HEK293 (cell line): Measurements from ENCODE around the gene MBD3L3.
A peak's percentile ranks its signal among the peaks of the same experiment; 100 is the strongest.

ENCODE experiments used
- GLIS1 ChIP-seq: fragments of 450-650 bp; formaldehyde crosslinking; IDR thresholded peaks from 2 replicates; pipeline ENCODE4 v1.5.1; 2016; ENCODE audit warnings: missing biosample characterization, missing genetic modification characterization
- HOXA7 ChIP-seq: sonication (generic); formaldehyde crosslinking; IDR thresholded peaks from 2 replicates; pipeline ENCODE4 v1.8.1; 2022; ENCODE audit warnings: missing genetic modification reagents, borderline replicate concordance
- OSR2 ChIP-seq: fragments of 450-650 bp; formaldehyde crosslinking; IDR thresholded peaks from 2 replicates; pipeline ENCODE4 v1.5.1; 2016; ENCODE audit warnings: missing biosample characterization, missing genetic modification characterization
- SCRT2 ChIP-seq: fragments of 450-650 bp; formaldehyde crosslinking; IDR thresholded peaks from 2 replicates; pipeline ENCODE4 v1.5.1; 2016; ENCODE audit warnings: missing biosample characterization, missing genetic modification characterization
- SP7 ChIP-seq: fragments of 450-650 bp; formaldehyde crosslinking; IDR thresholded peaks from 2 replicates; pipeline ENCODE4 v1.5.1; 2016; ENCODE audit warnings: missing biosample characterization, missing genetic modification characterization
- ZBTB21 ChIP-seq: fragments of 450-650 bp; formaldehyde crosslinking; IDR thresholded peaks from 2 replicates; pipeline ENCODE4 v1.5.1; 2017; ENCODE audit warnings: missing biosample characterization, missing genetic modification characterization
- ZFP69B ChIP-seq: fragments of 450-650 bp; formaldehyde crosslinking; IDR thresholded peaks from 2 replicates; pipeline ENCODE4 v1.5.1; 2016; ENCODE audit warnings: missing biosample characterization, missing genetic modification characterization
- ZIC2 ChIP-seq: fragments of 450-650 bp; formaldehyde crosslinking; IDR thresholded peaks from 2 replicates; pipeline ENCODE4 v1.5.1; 2016; ENCODE audit warnings: missing biosample characterization, missing genetic modification characterization
- ZNF121 ChIP-seq: fragments of 450-650 bp; formaldehyde crosslinking; IDR thresholded peaks from 2 replicates; pipeline ENCODE4 v1.5.1; 2016; ENCODE audit warnings: missing biosample characterization, missing genetic modification characterization
- ZNF133 ChIP-seq: fragments of 450-650 bp; formaldehyde crosslinking; IDR thresholded peaks from 2 replicates; pipeline ENCODE4 v1.5.1; 2016; ENCODE audit warnings: missing biosample characterization, missing genetic modification characterization
- ZNF146 ChIP-seq: fragments of 450-650 bp; formaldehyde crosslinking; IDR thresholded peaks from 2 replicates; pipeline ENCODE4 v1.5.1; 2016; ENCODE audit warnings: missing biosample characterization, missing genetic modification characterization
- ZNF19 ChIP-seq: fragments of 450-650 bp; formaldehyde crosslinking; IDR thresholded peaks from 2 replicates; pipeline ENCODE4; 2016; ENCODE audit warnings: missing biosample characterization, missing genetic modification characterization, low read depth
- ZNF274 ChIP-seq, 2 experiments: fragments of 200-500 bp in 1 of 2; fragments of 450-650 bp in 1 of 2; sonication (Bioruptor generic) in 1 of 2; formaldehyde crosslinking in 1 of 2; IDR thresholded peaks; 2 replicates each; pipeline versions ENCODE4 v1.5.1 to v1.6.1; 2014 to 2016; ENCODE audit warnings: borderline replicate concordance in 1 of 2, inconsistent platforms in 1 of 2, low read length in 1 of 2, missing biosample characterization in 1 of 2, missing genetic modification characterization in 1 of 2
- ZNF335 ChIP-seq: fragments of 450-650 bp; formaldehyde crosslinking; conservative IDR thresholded peaks from 2 replicates; pipeline ENCODE4 v1.5.1; 2016; ENCODE audit warnings: missing biosample characterization, missing genetic modification characterization
- ZNF354C ChIP-seq: fragments of 450-650 bp; formaldehyde crosslinking; IDR thresholded peaks from 2 replicates; pipeline ENCODE4 v1.5.1; 2016; ENCODE audit warnings: missing biosample characterization, missing genetic modification characterization, low read depth, borderline replicate concordance
- ZNF394 ChIP-seq: fragments of 450-650 bp; formaldehyde crosslinking; IDR thresholded peaks from 2 replicates; pipeline ENCODE4 v1.5.1; 2016; ENCODE audit warnings: missing biosample characterization, missing genetic modification characterization, mild to moderate bottlenecking, moderate library complexity, borderline replicate concordance
- ZNF433 ChIP-seq: fragments of 450-650 bp; formaldehyde crosslinking; IDR thresholded peaks from 2 replicates; pipeline ENCODE4 v1.5.1; 2016; ENCODE audit warnings: missing biosample characterization, missing genetic modification characterization, low read depth
- ZNF514 ChIP-seq: fragments of 450-650 bp; formaldehyde crosslinking; IDR thresholded peaks from 2 replicates; pipeline ENCODE4 v1.5.1; 2016; ENCODE audit warnings: missing biosample characterization, missing genetic modification characterization
- ZNF555 ChIP-seq: fragments of 450-650 bp; formaldehyde crosslinking; conservative IDR thresholded peaks from 2 replicates; pipeline ENCODE4 v1.5.1; 2017; ENCODE audit warnings: missing biosample characterization, mild to moderate bottlenecking, missing genetic modification characterization, inconsistent platforms
- ZNF558 ChIP-seq: fragments of 450-650 bp; formaldehyde crosslinking; IDR thresholded peaks from 2 replicates; pipeline ENCODE4 v1.5.1; 2016; ENCODE audit warnings: missing biosample characterization, missing genetic modification characterization
- ZNF560 ChIP-seq: fragments of 450-650 bp; formaldehyde crosslinking; IDR thresholded peaks from 2 replicates; pipeline ENCODE4 v1.5.1; 2017; ENCODE audit warnings: missing biosample characterization, missing genetic modification characterization, borderline replicate concordance
- ZNF600 ChIP-seq: fragments of 450-650 bp; formaldehyde crosslinking; IDR thresholded peaks from 2 replicates; pipeline ENCODE4 v1.5.1; 2016; ENCODE audit warnings: missing biosample characterization, missing genetic modification characterization
- ZNF660 ChIP-seq: fragments of 450-650 bp; IDR thresholded peaks from 2 replicates; pipeline ENCODE4 v1.5.1; 2018; ENCODE audit warnings: missing biosample characterization, mild to moderate bottlenecking, missing genetic modification characterization
- ZNF701 ChIP-seq: fragments of 450-650 bp; formaldehyde crosslinking; IDR thresholded peaks from 2 replicates; pipeline ENCODE4 v1.5.1; 2016; ENCODE audit warnings: missing biosample characterization, missing genetic modification characterization
- ZNF707 ChIP-seq: fragments of 450-650 bp; formaldehyde crosslinking; IDR thresholded peaks from 2 replicates; pipeline ENCODE4 v1.5.1; 2016; ENCODE audit warnings: missing biosample characterization, missing genetic modification characterization
- ZNF747 ChIP-seq: fragments of 450-650 bp; formaldehyde crosslinking; IDR thresholded peaks from 2 replicates; pipeline ENCODE4 v1.5.1; 2016; ENCODE audit warnings: missing biosample characterization, missing genetic modification characterization
- ZNF777 ChIP-seq: fragments of 450-650 bp; formaldehyde crosslinking; IDR thresholded peaks from 2 replicates; pipeline ENCODE4 v1.5.1; 2017; ENCODE audit warnings: missing biosample characterization, missing genetic modification characterization, borderline replicate concordance
- TF ChIP-seq, protein P1 (sequence below): fragments of 450-650 bp; formaldehyde crosslinking; IDR thresholded peaks from 2 replicates; pipeline ENCODE4 v1.5.1; 2016; ENCODE audit warnings: missing biosample characterization, missing genetic modification characterization
- TF ChIP-seq, protein P2 (sequence below): fragments of 450-650 bp; formaldehyde crosslinking; IDR thresholded peaks from 2 replicates; pipeline ENCODE4 v1.5.1; 2016; ENCODE audit warnings: missing biosample characterization, missing genetic modification characterization
- TF ChIP-seq, protein P3 (sequence below): fragments of 450-650 bp; formaldehyde crosslinking; conservative IDR thresholded peaks from 2 replicates; pipeline ENCODE4 v1.5.1; 2016; ENCODE audit warnings: low read depth, missing biosample characterization, missing genetic modification characterization
- TF ChIP-seq, protein P4 (sequence below): fragments of 450-650 bp; formaldehyde crosslinking; IDR thresholded peaks from 2 replicates; pipeline ENCODE4 v1.5.1; 2016; ENCODE audit warnings: missing biosample characterization, missing genetic modification characterization

Gene MBD3L3

DNA sequence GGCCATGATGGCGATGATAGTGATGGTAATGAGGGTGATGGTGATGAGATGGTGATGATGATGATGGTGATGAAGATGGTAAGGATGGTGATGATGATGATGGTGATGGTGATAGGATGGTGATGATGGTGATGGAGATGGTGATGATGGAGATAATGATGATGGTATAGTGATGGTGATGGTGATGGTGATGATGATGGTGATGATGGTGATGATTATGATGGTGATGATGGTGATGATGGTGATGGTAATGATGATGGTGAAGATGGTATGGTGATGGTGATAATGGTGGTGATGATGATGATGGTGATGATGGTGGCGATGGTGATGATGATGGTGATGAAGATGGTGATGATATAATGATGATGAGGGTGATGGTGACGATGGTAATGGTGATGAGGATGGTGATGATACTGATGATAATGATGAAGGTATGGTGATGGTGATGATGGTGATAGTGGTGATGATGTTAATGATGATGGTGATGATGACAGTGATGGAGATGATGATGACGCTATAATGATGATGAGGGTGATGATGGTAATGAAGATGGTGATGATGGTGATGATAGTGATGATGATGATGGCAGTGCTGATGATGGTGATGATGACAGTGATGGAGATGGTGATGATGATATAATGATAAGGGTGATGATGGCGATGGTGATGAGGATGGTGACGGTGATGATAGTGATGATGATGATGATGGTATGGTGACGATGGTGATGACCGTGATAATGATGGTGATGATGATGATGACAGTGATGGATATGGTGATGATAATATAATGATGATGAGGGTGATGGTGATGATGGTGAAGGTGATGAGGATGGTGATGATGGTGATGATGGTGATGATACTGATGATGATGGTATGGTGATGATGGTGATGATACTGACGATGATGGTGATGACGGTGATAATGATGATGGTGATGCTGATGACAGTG lies 48.5 kb upstream of the MBD3L3 start (continued):
- TF ChIP-seq, protein P1, sequence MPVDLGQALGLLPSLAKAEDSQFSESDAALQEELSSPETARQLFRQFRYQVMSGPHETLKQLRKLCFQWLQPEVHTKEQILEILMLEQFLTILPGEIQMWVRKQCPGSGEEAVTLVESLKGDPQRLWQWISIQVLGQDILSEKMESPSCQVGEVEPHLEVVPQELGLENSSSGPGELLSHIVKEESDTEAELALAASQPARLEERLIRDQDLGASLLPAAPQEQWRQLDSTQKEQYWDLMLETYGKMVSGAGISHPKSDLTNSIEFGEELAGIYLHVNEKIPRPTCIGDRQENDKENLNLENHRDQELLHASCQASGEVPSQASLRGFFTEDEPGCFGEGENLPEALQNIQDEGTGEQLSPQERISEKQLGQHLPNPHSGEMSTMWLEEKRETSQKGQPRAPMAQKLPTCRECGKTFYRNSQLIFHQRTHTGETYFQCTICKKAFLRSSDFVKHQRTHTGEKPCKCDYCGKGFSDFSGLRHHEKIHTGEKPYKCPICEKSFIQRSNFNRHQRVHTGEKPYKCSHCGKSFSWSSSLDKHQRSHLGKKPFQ (tag by site-specific recombination) = no peak
- TF ChIP-seq ZNF133 (no peak; the same call in 1 of the 2 replicates), ZIC2 (tag by site-specific recombination) (no peak), HOXA7 (CRISPR knock-in tag) (no peak), ZFP69B (no peak), ZNF558 (tag by site-specific recombination) (no peak), ZNF146 (tag by site-specific recombination) (no peak), ZBTB21 (0 out of 2 replicates have a peak, but pooled peaks have one; percentile 46), ZNF433 (tag by site-specific recombination) (no peak), ZNF121 (tag by site-specific recombination) (no peak), ZNF354C (tag by site-specific recombination) (0 out of 2 replicates have a peak, but pooled peaks have one; percentile 4), OSR2 (no peak), ZNF514 (tag by site-specific recombination) (no peak), SP7 (tag by site-specific recombination) (no peak), ZNF274 (IDR thresholded peaks at IDR 0.05; ENCODE audit: low read length) (no peak), ZNF274 (tag by site-specific recombination; IDR thresholded peaks at IDR 0.05; ENCODE audit: borderline replicate concordance) (peak; percentile 18; the same call in 1 of the 2 replicates), ZNF600 (tag by site-specific recombination) (no peak), ZNF707 (tag by site-specific recombination) (0 out of 2 replicates have a peak, but pooled peaks have one; percentile 12), ZNF747 (tag by site-specific recombination) (peak; percentile 90), ZNF394 (tag by site-specific recombination) (no peak), ZNF701 (no peak), ZNF555 (tag by site-specific recombination) (no peak), ZNF335 (tag by site-specific recombination) (no peak), ZNF560 (tag by site-specific recombination) (no peak), ZNF660 (tag by site-specific recombination) (no peak), ZNF777 (tag by site-specific recombination) (0 out of 2 replicates have a peak, but pooled peaks have one; percentile 39), ZNF19 (tag by site-specific recombination) (no peak), SCRT2 (no peak), GLIS1 (tag by site-specific recombination) (no peak)
- TF ChIP-seq, protein P2, sequence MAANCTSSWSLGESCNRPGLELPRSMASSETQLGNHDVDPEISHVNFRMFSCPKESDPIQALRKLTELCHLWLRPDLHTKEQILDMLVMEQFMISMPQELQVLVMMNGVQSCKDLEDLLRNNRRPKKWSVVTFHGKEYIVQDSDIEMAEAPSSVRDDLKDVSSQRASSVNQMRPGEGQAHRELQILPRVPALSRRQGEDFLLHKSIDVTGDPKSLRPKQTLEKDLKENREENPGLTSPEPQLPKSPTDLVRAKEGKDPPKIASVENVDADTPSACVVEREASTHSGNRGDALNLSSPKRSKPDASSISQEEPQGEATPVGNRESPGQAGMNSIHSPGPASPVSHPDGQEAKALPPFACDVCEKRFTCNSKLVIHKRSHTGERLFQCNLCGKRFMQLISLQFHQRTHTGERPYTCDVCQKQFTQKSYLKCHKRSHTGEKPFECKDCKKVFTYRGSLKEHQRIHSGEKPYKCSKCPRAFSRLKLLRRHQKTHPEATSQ (tag by site-specific recombination) = 0 out of 2 replicates have a peak, but pooled peaks have one; percentile 52
- TF ChIP-seq, protein P3, sequence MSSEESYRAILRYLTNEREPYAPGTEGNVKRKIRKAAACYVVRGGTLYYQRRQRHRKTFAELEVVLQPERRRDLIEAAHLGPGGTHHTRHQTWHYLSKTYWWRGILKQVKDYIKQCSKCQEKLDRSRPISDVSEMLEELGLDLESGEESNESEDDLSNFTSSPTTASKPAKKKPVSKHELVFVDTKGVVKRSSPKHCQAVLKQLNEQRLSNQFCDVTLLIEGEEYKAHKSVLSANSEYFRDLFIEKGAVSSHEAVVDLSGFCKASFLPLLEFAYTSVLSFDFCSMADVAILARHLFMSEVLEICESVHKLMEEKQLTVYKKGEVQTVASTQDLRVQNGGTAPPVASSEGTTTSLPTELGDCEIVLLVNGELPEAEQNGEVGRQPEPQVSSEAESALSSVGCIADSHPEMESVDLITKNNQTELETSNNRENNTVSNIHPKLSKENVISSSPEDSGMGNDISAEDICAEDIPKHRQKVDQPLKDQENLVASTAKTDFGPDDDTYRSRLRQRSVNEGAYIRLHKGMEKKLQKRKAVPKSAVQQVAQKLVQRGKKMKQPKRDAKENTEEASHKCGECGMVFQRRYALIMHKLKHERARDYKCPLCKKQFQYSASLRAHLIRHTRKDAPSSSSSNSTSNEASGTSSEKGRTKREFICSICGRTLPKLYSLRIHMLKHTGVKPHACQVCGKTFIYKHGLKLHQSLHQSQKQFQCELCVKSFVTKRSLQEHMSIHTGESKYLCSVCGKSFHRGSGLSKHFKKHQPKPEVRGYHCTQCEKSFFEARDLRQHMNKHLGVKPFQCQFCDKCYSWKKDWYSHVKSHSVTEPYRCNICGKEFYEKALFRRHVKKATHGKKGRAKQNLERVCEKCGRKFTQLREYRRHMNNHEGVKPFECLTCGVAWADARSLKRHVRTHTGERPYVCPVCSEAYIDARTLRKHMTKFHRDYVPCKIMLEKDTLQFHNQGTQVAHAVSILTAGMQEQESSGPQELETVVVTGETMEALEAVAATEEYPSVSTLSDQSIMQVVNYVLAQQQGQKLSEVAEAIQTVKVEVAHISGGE (tag by site-specific recombination) = no peak
- TF ChIP-seq, protein P4, sequence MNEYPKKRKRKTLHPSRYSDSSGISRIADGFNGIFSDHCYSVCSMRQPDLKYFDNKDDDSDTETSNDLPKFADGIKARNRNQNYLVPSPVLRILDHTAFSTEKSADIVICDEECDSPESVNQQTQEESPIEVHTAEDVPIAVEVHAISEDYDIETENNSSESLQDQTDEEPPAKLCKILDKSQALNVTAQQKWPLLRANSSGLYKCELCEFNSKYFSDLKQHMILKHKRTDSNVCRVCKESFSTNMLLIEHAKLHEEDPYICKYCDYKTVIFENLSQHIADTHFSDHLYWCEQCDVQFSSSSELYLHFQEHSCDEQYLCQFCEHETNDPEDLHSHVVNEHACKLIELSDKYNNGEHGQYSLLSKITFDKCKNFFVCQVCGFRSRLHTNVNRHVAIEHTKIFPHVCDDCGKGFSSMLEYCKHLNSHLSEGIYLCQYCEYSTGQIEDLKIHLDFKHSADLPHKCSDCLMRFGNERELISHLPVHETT = no peak
